CD14-positive monocyte (primary cell): ENCODE results near the gene BSG. TPM values are rescaled to one million over a fixed set of nuclear protein-coding genes. Genes with fewer than 3 reads are reported as not detected.
A peak's percentile ranks its signal among the peaks of the same experiment; 100 is the strongest.

Experiments used
- DNase-seq, 3 donors: peaks; one replicate each; pipeline ENCODE4 v3.0.0-alpha.2; 2011 to 2022
- H2AFZ ChIP-seq: 2 replicates; pipeline ENCODE4 v1.6.0; 2012; ENCODE audit warnings: mild to moderate bottlenecking, low read depth, low read length, inconsistent platforms; ENCODE audit not compliant: insufficient read depth, poor library complexity, severe bottlenecking
- H3K27ac ChIP-seq, 2 donors: 1 replicate in 1 of 2; 2 replicates in 1 of 2; pipeline ENCODE4 v1.5.1; 2012 to 2013; ENCODE audit warnings: low read length in 2 of 2, control low read depth in 1 of 2, inconsistent platforms in 1 of 2, low read depth in 1 of 2, mild to moderate bottlenecking in 1 of 2
- H3K27me3 ChIP-seq, 2 donors: one replicate each; pipeline versions ENCODE4 v1.6.0 to v1.6.1; 2011 to 2013; ENCODE audit warnings: low read length in 2 of 2; ENCODE audit not compliant: control insufficient read depth in 2 of 2, insufficient read depth in 2 of 2
- H3K36me3 ChIP-seq, 2 donors: replicated peaks in 1 of 2; 1 replicate in 1 of 2; 2 replicates in 1 of 2; pipeline versions ENCODE4 v1.5.1 to v1.6.1; 2012 to 2013; ENCODE audit warnings: low read length in 2 of 2, control low read depth in 1 of 2, inconsistent platforms in 1 of 2, mild to moderate bottlenecking in 1 of 2; ENCODE audit not compliant: insufficient read depth in 2 of 2, control insufficient read depth in 1 of 2
- H3K4me1 ChIP-seq, 2 donors: 1 replicate in 1 of 2; 2 replicates in 1 of 2; pipeline versions ENCODE4 v1.5.1 to v1.6.1; 2012 to 2013; ENCODE audit warnings: low read length in 2 of 2, control low read depth in 1 of 2, inconsistent platforms in 1 of 2, mild to moderate bottlenecking in 1 of 2, moderate library complexity in 1 of 2; ENCODE audit not compliant: insufficient read depth in 2 of 2, control insufficient read depth in 1 of 2
- H3K4me2 ChIP-seq: replicated peaks from 2 replicates; pipeline ENCODE3; 2012; ENCODE audit warnings: low read length, moderate library complexity, mild to moderate bottlenecking; ENCODE audit not compliant: poor library complexity, severe bottlenecking; ENCODE audit errors: extremely low read depth
- H3K4me3 ChIP-seq, 3 experiments: fragments of 200-600 bp in 1 of 3; sonication (generic) in 1 of 3; replicated peaks in 1 of 3; 1 replicate in 2 of 3; 2 replicates in 1 of 3; pipeline ENCODE4 v1.5.1; 2011 to 2013; ENCODE audit warnings: low read length in 3 of 3, mild to moderate bottlenecking in 3 of 3, control low read depth in 2 of 3, low read depth in 2 of 3, inconsistent platforms in 1 of 3, moderate library complexity in 1 of 3
- H3K79me2 ChIP-seq: 2 replicates; pipeline ENCODE4 v1.6.0; 2012; ENCODE audit warnings: mild to moderate bottlenecking, control low read depth, inconsistent platforms, low read length, moderate library complexity; ENCODE audit not compliant: insufficient read depth
- H3K9ac ChIP-seq: 2 replicates; pipeline ENCODE4 v1.6.0; 2017; ENCODE audit warnings: low read length, mild to moderate bottlenecking; ENCODE audit not compliant: insufficient read depth, poor library complexity, severe bottlenecking
- H3K9me3 ChIP-seq, 2 donors: replicated peaks in 1 of 2; 1 replicate in 1 of 2; 2 replicates in 1 of 2; pipeline versions ENCODE4 v1.5.1 to v1.6.1; 2012 to 2013; ENCODE audit warnings: low read length in 2 of 2, control low read depth in 1 of 2; ENCODE audit not compliant: control insufficient read depth in 1 of 2, insufficient read depth in 1 of 2
- H4K20me1 ChIP-seq: 2 replicates; pipeline ENCODE4 v1.6.0; 2012; ENCODE audit warnings: mild to moderate bottlenecking, low read length, control low read depth, moderate library complexity; ENCODE audit not compliant: insufficient read depth
- H3K27ac Mint-ChIP-seq, 7 donors: one replicate each; pipeline ENCODE4 v1.8.0; 2020; ENCODE audit warnings: mild to moderate bottlenecking in 7 of 7, mixed read lengths in 7 of 7, moderate library complexity in 6 of 7, inconsistent platforms in 2 of 7
- H3K27me3 Mint-ChIP-seq, 3 donors: one replicate each; pipeline ENCODE4 v1.8.0; 2021 to 2022; ENCODE audit warnings: low read depth in 3 of 3, mild to moderate bottlenecking in 3 of 3, mixed read lengths in 3 of 3, moderate library complexity in 3 of 3, inconsistent platforms in 1 of 3
- H3K36me3 Mint-ChIP-seq, 2 donors: one replicate each; pipeline ENCODE4 v1.8.0; 2020; ENCODE audit warnings: mixed read lengths in 2 of 2, inconsistent platforms in 1 of 2, mild to moderate bottlenecking in 1 of 2
- H3K4me1 Mint-ChIP-seq: one replicate; pipeline ENCODE4 v1.8.0; 2020; ENCODE audit warnings: mild to moderate bottlenecking, mixed read lengths
- H3K4me3 Mint-ChIP-seq, 2 donors: one replicate each; pipeline ENCODE4 v1.8.0; 2020; ENCODE audit warnings: mild to moderate bottlenecking in 2 of 2, mixed read lengths in 2 of 2, moderate library complexity in 1 of 2
- H3K9me3 Mint-ChIP-seq, 7 donors: one replicate each; pipeline ENCODE4 v1.8.0; 2020 to 2022; ENCODE audit warnings: mixed read lengths in 7 of 7, mild to moderate bottlenecking in 6 of 7, moderate library complexity in 6 of 7, inconsistent platforms in 2 of 7
- CTCF ChIP-seq: fragments of 200-600 bp; IDR thresholded peaks from one replicate; pipeline ENCODE4 v1.8.0; 2022; ENCODE audit warnings: antibody characterized with exemption, mild to moderate bottlenecking
- WGBS: methylation state at CpG from one replicate; pipeline ENCODE4 v1.1.5; 2013; ENCODE audit warnings: missing lambda C conversion rate; ENCODE audit not compliant: insufficient coverage; 5-methylcytosine and 5-hydroxymethylcytosine counted together
- intact Hi-C, 2 donors: fragments of 100-400 bp; cut with micrococcal nuclease; formaldehyde crosslinking; loops; one replicate each; pipeline versions ENCODE4 v1.15.0 to v1.15.1; 2023
- polyA plus RNA-seq, 3 donors: library from polyadenylated mRNA; depleted of rRNA in 1 of 3; unstranded in 2 of 3; stranded (reverse) in 1 of 3; fragments of 300-500 nt in 2 of 3; fragments of >200 nt in 1 of 3; fragmentation: Illumina TruSeq in 2 of 3; gene quantifications; 1 replicate in 2 of 3; 2 replicates in 1 of 3; pipeline ENCODE4 v1.2.3, GENCODE V29; 2012 to 2021

BSG gene
- polyA plus RNA-seq, 3 donors: 190 to 431 (median 364) TPM

GRCh38 chr19:609004-609346 lies 36.6 kb downstream of the BSG start:
- Histone ChIP-seq H3K4me3 (peak overlapping the region in 1 of 3 experiments; percentile 34), H3K4me1 (peaks cover 30 to 34% of the 10 kb centered on the region in 2 donors), H3K27ac (peak overlapping the region; percentile 35 to 73), H3K9me3 (no peaks in the 10 kb centered on the region), H3K36me3 (no peaks in the 10 kb centered on the region), H3K27me3 (peaks cover 0 to 18% of the 10 kb centered on the region in 2 donors), H3K9ac (peak overlapping the region; percentile 53), H3K4me2 (peak overlapping the region; percentile 47), H2AFZ (peak overlapping the region; percentile 50), H4K20me1 (no peaks in the 10 kb centered on the region), H3K79me2 (no peaks in the 10 kb centered on the region)
- H3K4me1 Mint-ChIP-seq: peaks cover 17% of the 10 kb centered on the region
- H3K27ac Mint-ChIP-seq: peak overlapping the region in 1 of 7 donors; percentile 40
- peaks cover 0 to 6% (median 2%) of the 10 kb centered on the region in 7 donors for H3K9me3 Mint-ChIP-seq
- H3K4me3 Mint-ChIP-seq: no peak overlapping the region
- WGBS: 48% methylated on average over 22 of the region's 22 CpGs
- DNase-seq: peak; percentile 43 to 58 (median 55)
- intact Hi-C loops: no loop called here
- no peak for TF ChIP-seq CTCF
- H3K27me3 Mint-ChIP-seq: peaks cover 11 to 40% (median 13%) of the 10 kb centered on the region in 3 donors
- no peaks in the 10 kb centered on the region for H3K36me3 Mint-ChIP-seq

GRCh38 chr19:610071-610800 lies 37.8 kb downstream of the BSG start:
- Histone ChIP-seq H4K20me1 (no peaks in the 10 kb centered on the region), H3K4me3 (peak overlapping the region; percentile 7 to 59 (median 36)), H3K27me3 (peaks cover 0 to 30% of the 10 kb centered on the region in 2 donors), H3K9ac (peak overlapping the region; percentile 27), H3K79me2 (no peaks in the 10 kb centered on the region), H3K4me1 (peaks cover 30 to 34% of the 10 kb centered on the region in 2 donors), H3K36me3 (no peaks in the 10 kb centered on the region), H2AFZ (peak overlapping the region; percentile 75), H3K4me2 (peak overlapping the region; percentile 63), H3K9me3 (no peaks in the 10 kb centered on the region), H3K27ac (no peak overlapping the region)
- DNase-seq: no peak
- Mint-ChIP-seq H3K4me1 (peaks cover 17% of the 10 kb centered on the region), H3K27me3 (peaks cover 20 to 52% (median 21%) of the 10 kb centered on the region in 3 donors), H3K36me3 (no peaks in the 10 kb centered on the region), H3K27ac (peak overlapping the region in 1 of 7 donors; percentile 69), H3K9me3 (peaks cover 0 to 4% (median 0%) of the 10 kb centered on the region in 7 donors), H3K4me3 (peak overlapping the region; percentile 67 to 84)
- intact Hi-C loops: no loop called here
- WGBS: 49% methylated on average over 25 of the region's 38 CpGs
- TF ChIP-seq CTCF: no peak
